Skeletal muscle tissue (tissue), 4 donors: Measurements from ENCODE around the gene SLAMF1. TPM values are rescaled to one million over a fixed set of nuclear protein-coding genes. Genes with fewer than 3 reads are reported as not detected.
"Not testable (repeated sequence)": the region's sequence is repeated elsewhere in the genome, so short reads cannot be mapped to it uniquely, and the experiment has no call there.

Experiments used
- H3K27ac ChIP-seq: one replicate; pipeline ENCODE4 v1.7.0; 2013; ENCODE audit warnings: mild to moderate bottlenecking, low read depth, low read length, inconsistent platforms
- H3K27me3 ChIP-seq, 3 donors: one replicate each; pipeline ENCODE4 v1.7.0; 2013; ENCODE audit warnings: low read length in 3 of 3; ENCODE audit not compliant: control insufficient read depth in 3 of 3, insufficient read depth in 3 of 3
- H3K36me3 ChIP-seq, 3 donors: one replicate each; pipeline ENCODE4 v1.7.0; 2013; ENCODE audit warnings: low read length in 3 of 3; ENCODE audit not compliant: control insufficient read depth in 3 of 3, insufficient read depth in 3 of 3
- H3K4me1 ChIP-seq, 3 donors: one replicate each; pipeline ENCODE4 v1.7.0; 2013; ENCODE audit warnings: low read length in 3 of 3, mild to moderate bottlenecking in 3 of 3; ENCODE audit not compliant: control insufficient read depth in 3 of 3, insufficient read depth in 3 of 3
- H3K4me3 ChIP-seq, 3 donors: one replicate each; pipeline ENCODE4 v1.7.0; 2013; ENCODE audit warnings: low read length in 3 of 3
- H3K9ac ChIP-seq, 3 donors: one replicate each; pipeline ENCODE4 v1.7.0; 2013; ENCODE audit warnings: low read length in 3 of 3, mild to moderate bottlenecking in 3 of 3, moderate library complexity in 2 of 3, low read depth in 1 of 3
- H3K9me3 ChIP-seq, 3 donors: one replicate each; pipeline ENCODE4 v1.7.0; 2013; ENCODE audit warnings: low read length in 3 of 3; ENCODE audit not compliant: control insufficient read depth in 3 of 3
- total RNA-seq: library from RNA; depleted of rRNA; stranded (reverse); fragments of >200 nt; gene quantifications from one replicate; pipeline ENCODE4 v1.2.3, GENCODE V29; 2014
- donor health status: Osteomylitis.

SLAMF1 gene
- total RNA-seq, 1 donor from 2014 or later: not detected

GRCh38 chr1:160652065-160652641, 5.3 kb upstream of the SLAMF1 start:
- not testable (repeated sequence) for H3K36me3 ChIP-seq, H3K27me3 ChIP-seq, H3K4me3 ChIP-seq, H3K4me1 ChIP-seq, H3K9ac ChIP-seq, H3K27ac ChIP-seq, H3K9me3 ChIP-seq

- H3K4me3 ChIP-seq: no peak overlapping the region
- H3K36me3 ChIP-seq: no peaks in the 10 kb centered on the region
- H3K9me3 ChIP-seq: no peaks in the 10 kb centered on the region
- H3K9ac ChIP-seq: no peak overlapping the region
- no peak overlapping the region for H3K27ac ChIP-seq
- no peaks in the 10 kb centered on the region for H3K27me3 ChIP-seq
- H3K4me1 ChIP-seq: peaks cover 0 to 4% (median 0%) of the 10 kb centered on the region in 3 donors
These were observed 4.7 kb upstream of the SLAMF1 start for GRCh38 chr1:160651433-160652064.

DNA sequence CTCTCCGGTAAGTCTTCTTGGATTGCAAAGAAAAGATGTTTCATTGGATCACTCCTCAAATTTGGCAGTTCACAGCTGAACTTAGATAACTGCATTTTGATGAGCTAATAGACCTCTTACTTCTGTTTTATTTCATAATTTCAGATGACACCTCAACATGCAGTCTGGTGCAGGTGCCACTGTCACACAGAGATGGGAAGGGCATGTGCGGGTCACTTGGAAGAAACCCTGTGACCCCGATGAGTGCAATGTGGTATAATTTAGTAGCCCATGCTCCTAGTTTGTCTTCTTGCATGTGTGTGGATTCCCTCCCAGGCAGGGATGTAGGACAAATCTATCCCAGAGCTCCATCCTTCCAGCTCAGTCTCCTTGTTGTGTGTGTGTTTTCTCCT, 481 bp upstream of the SLAMF1 start:
- H3K27ac ChIP-seq: no peak overlapping the region
- H3K9me3 ChIP-seq: no peaks in the 10 kb centered on the region
- H3K36me3 ChIP-seq: no peaks in the 10 kb centered on the region
- no peak overlapping the region for H3K9ac ChIP-seq
- H3K4me3 ChIP-seq: no peak overlapping the region
- no peaks in the 10 kb centered on the region for H3K27me3 ChIP-seq
- H3K4me1 ChIP-seq: peaks cover 0 to 4% (median 4%) of the 10 kb centered on the region in 3 donors

DNA sequence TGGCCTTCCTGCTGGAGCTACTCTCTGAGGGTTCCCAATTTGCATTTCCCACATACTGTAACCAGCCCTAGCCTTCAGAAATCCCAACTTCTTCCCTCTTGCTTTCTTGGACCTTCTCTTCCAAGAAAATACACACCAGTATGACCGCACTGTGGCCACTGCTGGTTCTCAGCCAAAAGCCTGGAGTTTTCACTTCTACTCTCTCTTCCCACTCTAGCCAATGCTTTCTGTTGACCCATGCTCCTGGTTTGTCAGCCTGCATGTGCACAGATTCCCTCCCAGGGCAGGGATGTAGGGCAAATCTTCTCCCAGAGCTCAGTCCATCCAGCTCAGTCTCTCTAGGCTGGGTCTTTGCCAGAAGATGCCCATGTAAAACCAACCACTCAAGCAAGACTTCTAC, 664 bp downstream of the SLAMF1 start:
- no peak overlapping the region for H3K4me3 ChIP-seq
- no peaks in the 10 kb centered on the region for H3K36me3 ChIP-seq
- no peaks in the 10 kb centered on the region for H3K9me3 ChIP-seq
- H3K27me3 ChIP-seq: no peaks in the 10 kb centered on the region
- peaks cover 0 to 4% (median 4%) of the 10 kb centered on the region in 3 donors for H3K4me1 ChIP-seq
- H3K9ac ChIP-seq: no peak overlapping the region
- peak overlapping the region; percentile 12 for H3K27ac ChIP-seq

- no peaks in the 10 kb centered on the region for H3K27me3 ChIP-seq
- H3K4me3 ChIP-seq: no peak overlapping the region
- no peaks in the 10 kb centered on the region for H3K36me3 ChIP-seq
- H3K9me3 ChIP-seq: no peaks in the 10 kb centered on the region
- H3K27ac ChIP-seq: no peak overlapping the region
- H3K4me1 ChIP-seq: peaks cover 0 to 4% (median 4%) of the 10 kb centered on the region in 3 donors
- H3K9ac ChIP-seq: no peak overlapping the region
These were observed 1.3 kb downstream of the SLAMF1 start for GRCh38 chr1:160645386-160646130.

GRCh38 chr1:160644399-160644798, 2.4 kb downstream of the SLAMF1 start:
- Histone ChIP-seq H3K4me1 (peaks cover 0 to 6% (median 4%) of the 10 kb centered on the region in 3 donors), H3K9me3 (no peaks in the 10 kb centered on the region), H3K9ac (no peak overlapping the region), H3K27me3 (no peaks in the 10 kb centered on the region), H3K4me3 (no peak overlapping the region), H3K36me3 (no peaks in the 10 kb centered on the region), H3K27ac (no peak overlapping the region)

- no peak overlapping the region for H3K27ac ChIP-seq
These were observed 3.7 kb downstream of the SLAMF1 start for GRCh38 chr1:160643138-160643537.

DNA sequence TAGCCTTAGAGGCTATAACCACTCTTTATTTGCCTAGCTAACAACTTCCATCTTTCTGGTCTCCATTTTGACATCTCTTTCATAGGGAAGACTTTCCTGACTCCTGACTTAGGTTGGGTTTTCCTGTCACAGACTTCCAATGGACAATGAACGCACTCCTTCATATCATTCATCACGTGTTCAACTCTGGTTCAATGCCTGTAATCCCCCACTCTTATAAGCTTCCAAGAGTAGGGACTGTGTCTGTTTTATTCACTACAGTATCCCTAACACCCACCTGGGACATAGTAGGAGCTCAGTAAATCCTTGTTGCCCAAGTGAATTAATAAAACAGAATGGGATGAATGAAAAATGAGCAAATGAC, 4.6 kb downstream of the SLAMF1 start:
- peaks cover 0 to 6% (median 4%) of the 10 kb centered on the region in 3 donors for H3K4me1 ChIP-seq
- no peak overlapping the region for H3K4me3 ChIP-seq
- H3K36me3 ChIP-seq: no peaks in the 10 kb centered on the region
- H3K27ac ChIP-seq: no peak overlapping the region
- no peaks in the 10 kb centered on the region for H3K9me3 ChIP-seq
- no peak overlapping the region for H3K9ac ChIP-seq
- H3K27me3 ChIP-seq: no peaks in the 10 kb centered on the region

More at GRCh38 chr1:160643138-160643537, 3.7 kb downstream of the SLAMF1 start:
- no peaks in the 10 kb centered on the region for H3K27me3 ChIP-seq
- peaks cover 0 to 6% (median 4%) of the 10 kb centered on the region in 3 donors for H3K4me1 ChIP-seq
- H3K9me3 ChIP-seq: no peaks in the 10 kb centered on the region
- H3K36me3 ChIP-seq: no peaks in the 10 kb centered on the region
- H3K4me3 ChIP-seq: no peak overlapping the region
- H3K9ac ChIP-seq: no peak overlapping the region

DNA sequence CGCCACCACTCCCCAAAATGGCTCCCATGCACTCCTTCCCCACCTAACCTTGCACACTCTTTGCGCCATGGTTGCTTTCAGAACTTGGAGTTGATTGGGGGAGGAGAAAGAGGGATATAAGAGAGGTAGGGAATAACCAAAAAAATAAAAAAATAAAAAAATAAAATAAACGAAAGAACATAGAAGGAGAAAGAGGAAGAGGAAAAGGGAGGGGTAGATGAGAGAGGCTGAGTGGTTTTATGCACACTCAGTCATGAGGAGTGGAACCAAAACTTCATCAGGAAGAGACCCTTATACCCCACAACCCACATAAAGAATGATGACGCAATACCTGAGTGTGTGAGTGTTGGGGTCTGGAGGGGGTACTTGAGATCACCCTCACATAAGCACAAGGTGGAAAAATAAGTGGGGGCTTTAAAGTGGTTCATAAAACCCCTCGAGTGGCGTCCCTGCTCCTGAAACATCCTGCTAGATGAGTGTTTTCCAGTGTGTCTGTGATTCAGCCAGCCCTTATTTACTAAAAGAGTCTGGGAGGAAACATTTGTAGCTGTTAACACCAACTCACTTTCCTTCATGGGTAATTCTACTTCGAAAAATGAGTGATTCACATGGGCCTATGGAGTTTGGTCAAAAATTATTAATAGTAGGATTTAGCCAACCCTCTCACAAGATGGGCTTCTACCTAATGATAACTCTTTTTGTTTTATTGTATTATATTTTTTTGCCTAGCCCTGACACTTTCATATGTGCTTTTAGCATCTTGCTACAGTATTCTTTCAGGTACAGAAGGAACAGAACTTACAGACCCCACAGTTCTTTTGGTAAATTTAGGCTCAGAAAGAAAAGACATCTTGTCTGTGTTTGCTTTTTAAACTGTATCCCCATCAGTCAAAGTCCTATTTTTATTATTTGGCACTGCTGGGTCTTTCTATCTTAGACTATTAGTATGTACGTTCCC, 5.2 kb downstream of the SLAMF1 start:
- H3K9ac ChIP-seq: no peak overlapping the region
- H3K36me3 ChIP-seq: no peaks in the 10 kb centered on the region
- H3K4me3 ChIP-seq: no peak overlapping the region
- H3K9me3 ChIP-seq: no peaks in the 10 kb centered on the region
- H3K4me1 ChIP-seq: peaks cover 0 to 6% (median 0%) of the 10 kb centered on the region in 3 donors
- no peaks in the 10 kb centered on the region for H3K27me3 ChIP-seq
- no peak overlapping the region for H3K27ac ChIP-seq
